Keratinocyte (primary cell): ENCODE data around the gene USH1C.

Source experiments
- CTCF ChIP-seq, 3 experiments: IDR thresholded peaks in 1 of 3; conservative IDR thresholded peaks in 1 of 3; optimal IDR thresholded peaks in 1 of 3; 2 replicates in 2 of 3; 3 replicates in 1 of 3; pipeline versions ENCODE3 to v1.5.1; 2011; ENCODE audit warnings: low read length in 3 of 3, mild to moderate bottlenecking in 3 of 3, moderate library complexity in 2 of 3, control low read depth in 1 of 3, inconsistent platforms in 1 of 3; ENCODE audit not compliant: insufficient read depth in 2 of 3; ENCODE audit errors: extremely low read depth in 1 of 3
- EZH2 ChIP-seq: IDR thresholded peaks from one replicate; pipeline ENCODE4 v1.6.1; 2012; ENCODE audit warnings: inconsistent platforms, mild to moderate bottlenecking, low read length, moderate library complexity

GRCh38 chr11:17477361-17477760 lies 66.9 kb downstream of the USH1C start:
- TF ChIP-seq EZH2, result peak; percentile 68
- no peak for TF ChIP-seq CTCF (optimal IDR thresholded peaks at IDR 0.05 in 1 of 3, IDR thresholded peaks at IDR 0.05 in 1 of 3, conservative IDR thresholded peaks at IDR 0.05 in 1 of 3; ENCODE audit: extremely low read depth in 1 of 3, insufficient read depth in 2 of 3, low read length in 3 of 3)
